ENCODE data around the gene TINAGL1. TPM values are rescaled to one million over a fixed set of nuclear protein-coding genes. Genes with fewer than 3 reads are reported as not detected.

Gene TINAGL1
- total RNA-seq, 1 experiment from 2014 or later = 57.9 TPM

- intact Hi-C loops (cut with micrococcal nuclease) = no loop called here
- no peaks in the 10 kb centered on the region for H3K79me2 ChIP-seq (ENCODE audit: insufficient read depth, low read length)
- H3K4me3 ChIP-seq (replicated peaks in 1 of 2; ENCODE audit: low read depth in 1 of 2, low read length in 2 of 2) = no peak overlapping the region
- no peak overlapping the region for H3K27ac ChIP-seq (ENCODE audit: low read depth, low read length)
- CTCF ChIA-PET = no interaction called here
- RAD21 ChIA-PET (ENCODE audit: low non-redundant PET in 1 of 2, low total read pairs in 2 of 2, uncharacterized antibody in 2 of 2, unreplicated experiment in 2 of 2) = no interaction called here
- H3K36me3 ChIP-seq (ENCODE audit: control insufficient read depth in 1 of 2, insufficient read depth in 2 of 2, low read length in 2 of 2) = no peaks in the 10 kb centered on the region
- H3K4me2 ChIP-seq (ENCODE audit: low read length) = no peak overlapping the region
- ATAC-seq (no peak), DNase-seq (ENCODE audit: low read depth, low spot score) (no peak)
- H3K9me3 ChIP-seq (ENCODE audit: control insufficient read depth in 1 of 2, insufficient read depth in 1 of 2, low read depth in 1 of 2, low read length in 2 of 2) = no peaks in the 10 kb centered on the region
- no TSS peak for BruUV-seq (replicated peaks)
- no peaks in the 10 kb centered on the region for H3K27me3 ChIP-seq (ENCODE audit: insufficient read depth, low read length)
- no peaks in the 10 kb centered on the region for H4K20me1 ChIP-seq (ENCODE audit: insufficient read depth)
- no peak overlapping the region for H2AFZ ChIP-seq (ENCODE audit: low read depth, low read length, poor library complexity, severe bottlenecking)
- TF ChIP-seq CBX3 (IDR thresholded peaks at IDR 0.05; ENCODE audit: low read depth) (no peak), YY1 (IDR thresholded peaks at IDR 0.05; ENCODE audit: extremely low read depth, insufficient replicate concordance, low read depth, low read length) (no peak)
- H3K9me2 ChIP-seq (ENCODE audit: insufficient read depth) = no peaks in the 10 kb centered on the region
- H3K9ac ChIP-seq (ENCODE audit: low read length) = no peak overlapping the region
- H3K4me1 ChIP-seq (ENCODE audit: control insufficient read depth in 1 of 2, insufficient read depth in 2 of 2, low read length in 2 of 2) = peaks cover 0 to 15% of the 10 kb centered on the region in 2 experiments; a peak in 2 of 4 replicates
- POLR2A ChIA-PET = no interaction called here
Observed at GRCh38 chr1:31532173-31532572, 44.1 kb upstream of the TINAGL1 start.

- ChIA-PET POLR2A (no interaction called here), RAD21 (ENCODE audit: low non-redundant PET in 1 of 2, low total read pairs in 2 of 2, uncharacterized antibody in 2 of 2, unreplicated experiment in 2 of 2) (no interaction called here)
- BruUV-seq (replicated peaks) = no TSS peak
Observed at GRCh38 chr1:31535561-31535960, 40.8 kb upstream of the TINAGL1 start.

More at GRCh38 chr1:31535561-31535960, 40.8 kb upstream of the TINAGL1 start:
- TF ChIP-seq EZH2phosphoT487 (IDR thresholded peaks at IDR 0.05; ENCODE audit: borderline replicate concordance) (no peak), CEBPB (IDR thresholded peaks at IDR 0.05; ENCODE audit: low read depth) (0 out of 2 replicates have a peak, but pooled peaks have one; percentile 4), FOSL1 (IDR thresholded peaks at IDR 0.05; ENCODE audit: low read depth) (peak; percentile 50; the same call in 1 of the 2 replicates)
- H4K20me1 ChIP-seq (ENCODE audit: insufficient read depth) = no peaks in the 10 kb centered on the region
- peaks cover 0 to 15% of the 10 kb centered on the region in 2 experiments; a peak in 2 of 4 replicates for H3K4me1 ChIP-seq (ENCODE audit: control insufficient read depth in 1 of 2, insufficient read depth in 2 of 2, low read length in 2 of 2)
- intact Hi-C loops (cut with micrococcal nuclease) = no loop called here
- no peaks in the 10 kb centered on the region for H3K9me3 ChIP-seq (ENCODE audit: control insufficient read depth in 1 of 2, insufficient read depth in 1 of 2, low read depth in 1 of 2, low read length in 2 of 2)
- ATAC-seq (peak; percentile 63; the same call in 1 of the 2 replicates), DNase-seq (ENCODE audit: low read depth, low spot score) (peak; percentile 33)
- no peak overlapping the region for H3K4me3 ChIP-seq (replicated peaks in 1 of 2; ENCODE audit: low read depth in 1 of 2, low read length in 2 of 2)
- H3K27me3 ChIP-seq (ENCODE audit: insufficient read depth, low read length) = no peaks in the 10 kb centered on the region
- no peak overlapping the region for H3K27ac ChIP-seq (ENCODE audit: low read depth, low read length)
- no peaks in the 10 kb centered on the region for H3K9me2 ChIP-seq (ENCODE audit: insufficient read depth)
- H2AFZ ChIP-seq (ENCODE audit: low read depth, low read length, poor library complexity, severe bottlenecking) = no peak overlapping the region
- CTCF ChIA-PET = interaction anchor here (2.1 kb wide), 1 partner anchor 13 kb away, joined by 5 read pairs; no protein-coding TSS in a partner anchor
- H3K36me3 ChIP-seq (ENCODE audit: control insufficient read depth in 1 of 2, insufficient read depth in 2 of 2, low read length in 2 of 2) = no peaks in the 10 kb centered on the region
- H3K9ac ChIP-seq (ENCODE audit: low read length) = no peak overlapping the region
- peak overlapping the region; percentile 51 for H3K4me2 ChIP-seq (ENCODE audit: low read length)
- no peaks in the 10 kb centered on the region for H3K79me2 ChIP-seq (ENCODE audit: insufficient read depth, low read length)
